HG03571 (cell line): ENCODE measurements around the gene UVRAG.

Source experiments
- ATAC-seq: cut with Tn5 transposase; IDR thresholded peaks from one replicate; pipeline ENCODE4 v1.9.1; 2021; ENCODE audit not compliant: unreplicated experiment

The UVRAG gene

GRCh38 chr11:76086743-76087635 lies 272.0 kb downstream of the UVRAG start:
- no peak for ATAC-seq

GRCh38 chr11:76087749-76088148 lies 272.7 kb downstream of the UVRAG start:
- no peak for ATAC-seq

- ATAC-seq = no peak
These were observed 273.5 kb downstream of the UVRAG start for GRCh38 chr11:76088511-76088910.

GRCh38 chr11:76090174-76090573 lies 275.2 kb downstream of the UVRAG start:
- ATAC-seq = no peak

- ATAC-seq = no peak
These were observed 275.8 kb downstream of the UVRAG start for GRCh38 chr11:76090821-76091220.

- ATAC-seq = no peak
These were observed 279.7 kb downstream of the UVRAG start for GRCh38 chr11:76094740-76095139.

- no peak for ATAC-seq
These were observed 280.9 kb downstream of the UVRAG start for GRCh38 chr11:76095891-76096290.

GRCh38 chr11:76096552-76096951 lies 281.5 kb downstream of the UVRAG start:
- ATAC-seq = no peak

GRCh38 chr11:76102802-76103201 lies 287.8 kb downstream of the UVRAG start:
- no peak for ATAC-seq

- no peak for ATAC-seq
These were observed 288.4 kb downstream of the UVRAG start for GRCh38 chr11:76103460-76103859.

GRCh38 chr11:76104285-76104684 lies 289.3 kb downstream of the UVRAG start:
- ATAC-seq = no peak

- no peak for ATAC-seq
These were observed 290.6 kb downstream of the UVRAG start for GRCh38 chr11:76105637-76106036.

GRCh38 chr11:76107971-76108370 lies 293.0 kb downstream of the UVRAG start:
- ATAC-seq = no peak

GRCh38 chr11:76114238-76114637 lies 299.2 kb downstream of the UVRAG start:
- no peak for ATAC-seq

GRCh38 chr11:76115555-76115954 lies 300.5 kb downstream of the UVRAG start:
- ATAC-seq = no peak

- no peak for ATAC-seq
These were observed 304.0 kb downstream of the UVRAG start for GRCh38 chr11:76119032-76119431.

GRCh38 chr11:76119779-76120178 lies 304.8 kb downstream of the UVRAG start:
- no peak for ATAC-seq

GRCh38 chr11:76120513-76121101 lies 305.6 kb downstream of the UVRAG start:
- ATAC-seq = no peak

GRCh38 chr11:76123248-76123647 lies 308.2 kb downstream of the UVRAG start:
- ATAC-seq = no peak

GRCh38 chr11:76124905-76125770 lies 310.1 kb downstream of the UVRAG start:
- no peak for ATAC-seq

GRCh38 chr11:76129729-76130128 lies 314.7 kb downstream of the UVRAG start:
- ATAC-seq = no peak

GRCh38 chr11:76131142-76131541 lies 316.1 kb downstream of the UVRAG start:
- no peak for ATAC-seq
